CD14-positive monocyte (primary cell): ENCODE data around the gene PDE4D. TPM values are rescaled to one million over a fixed set of nuclear protein-coding genes. Genes with fewer than 3 reads are reported as not detected.

Experiments used
- DNase-seq, 3 donors: peaks; one replicate each; pipeline ENCODE4 v3.0.0-alpha.2; 2011 to 2022
- H2AFZ ChIP-seq: 2 replicates; pipeline ENCODE4 v1.6.0; 2012; ENCODE audit warnings: mild to moderate bottlenecking, low read depth, low read length, inconsistent platforms; ENCODE audit not compliant: insufficient read depth, poor library complexity, severe bottlenecking
- H3K27ac ChIP-seq, 2 donors: 1 replicate in 1 of 2; 2 replicates in 1 of 2; pipeline ENCODE4 v1.5.1; 2012 to 2013; ENCODE audit warnings: low read length in 2 of 2, control low read depth in 1 of 2, inconsistent platforms in 1 of 2, low read depth in 1 of 2, mild to moderate bottlenecking in 1 of 2
- H3K27me3 ChIP-seq, 2 donors: one replicate each; pipeline versions ENCODE4 v1.6.0 to v1.6.1; 2011 to 2013; ENCODE audit warnings: low read length in 2 of 2; ENCODE audit not compliant: control insufficient read depth in 2 of 2, insufficient read depth in 2 of 2
- H3K36me3 ChIP-seq, 2 donors: replicated peaks in 1 of 2; 1 replicate in 1 of 2; 2 replicates in 1 of 2; pipeline versions ENCODE4 v1.5.1 to v1.6.1; 2012 to 2013; ENCODE audit warnings: low read length in 2 of 2, control low read depth in 1 of 2, inconsistent platforms in 1 of 2, mild to moderate bottlenecking in 1 of 2; ENCODE audit not compliant: insufficient read depth in 2 of 2, control insufficient read depth in 1 of 2
- H3K4me1 ChIP-seq, 2 donors: 1 replicate in 1 of 2; 2 replicates in 1 of 2; pipeline versions ENCODE4 v1.5.1 to v1.6.1; 2012 to 2013; ENCODE audit warnings: low read length in 2 of 2, control low read depth in 1 of 2, inconsistent platforms in 1 of 2, mild to moderate bottlenecking in 1 of 2, moderate library complexity in 1 of 2; ENCODE audit not compliant: insufficient read depth in 2 of 2, control insufficient read depth in 1 of 2
- H3K4me2 ChIP-seq: replicated peaks from 2 replicates; pipeline ENCODE3; 2012; ENCODE audit warnings: low read length, moderate library complexity, mild to moderate bottlenecking; ENCODE audit not compliant: poor library complexity, severe bottlenecking; ENCODE audit errors: extremely low read depth
- H3K4me3 ChIP-seq, 3 experiments: fragments of 200-600 bp in 1 of 3; sonication (generic) in 1 of 3; replicated peaks in 1 of 3; 1 replicate in 2 of 3; 2 replicates in 1 of 3; pipeline ENCODE4 v1.5.1; 2011 to 2013; ENCODE audit warnings: low read length in 3 of 3, mild to moderate bottlenecking in 3 of 3, control low read depth in 2 of 3, low read depth in 2 of 3, inconsistent platforms in 1 of 3, moderate library complexity in 1 of 3
- H3K79me2 ChIP-seq: 2 replicates; pipeline ENCODE4 v1.6.0; 2012; ENCODE audit warnings: mild to moderate bottlenecking, control low read depth, inconsistent platforms, low read length, moderate library complexity; ENCODE audit not compliant: insufficient read depth
- H3K9ac ChIP-seq: 2 replicates; pipeline ENCODE4 v1.6.0; 2017; ENCODE audit warnings: low read length, mild to moderate bottlenecking; ENCODE audit not compliant: insufficient read depth, poor library complexity, severe bottlenecking
- H3K9me3 ChIP-seq, 2 donors: replicated peaks in 1 of 2; 1 replicate in 1 of 2; 2 replicates in 1 of 2; pipeline versions ENCODE4 v1.5.1 to v1.6.1; 2012 to 2013; ENCODE audit warnings: low read length in 2 of 2, control low read depth in 1 of 2; ENCODE audit not compliant: control insufficient read depth in 1 of 2, insufficient read depth in 1 of 2
- H4K20me1 ChIP-seq: 2 replicates; pipeline ENCODE4 v1.6.0; 2012; ENCODE audit warnings: mild to moderate bottlenecking, low read length, control low read depth, moderate library complexity; ENCODE audit not compliant: insufficient read depth
- H3K27ac Mint-ChIP-seq, 7 donors: one replicate each; pipeline ENCODE4 v1.8.0; 2020; ENCODE audit warnings: mild to moderate bottlenecking in 7 of 7, mixed read lengths in 7 of 7, moderate library complexity in 6 of 7, inconsistent platforms in 2 of 7
- H3K27me3 Mint-ChIP-seq, 3 donors: one replicate each; pipeline ENCODE4 v1.8.0; 2021 to 2022; ENCODE audit warnings: low read depth in 3 of 3, mild to moderate bottlenecking in 3 of 3, mixed read lengths in 3 of 3, moderate library complexity in 3 of 3, inconsistent platforms in 1 of 3
- H3K36me3 Mint-ChIP-seq, 2 donors: one replicate each; pipeline ENCODE4 v1.8.0; 2020; ENCODE audit warnings: mixed read lengths in 2 of 2, inconsistent platforms in 1 of 2, mild to moderate bottlenecking in 1 of 2
- H3K4me1 Mint-ChIP-seq: one replicate; pipeline ENCODE4 v1.8.0; 2020; ENCODE audit warnings: mild to moderate bottlenecking, mixed read lengths
- H3K4me3 Mint-ChIP-seq, 2 donors: one replicate each; pipeline ENCODE4 v1.8.0; 2020; ENCODE audit warnings: mild to moderate bottlenecking in 2 of 2, mixed read lengths in 2 of 2, moderate library complexity in 1 of 2
- H3K9me3 Mint-ChIP-seq, 7 donors: one replicate each; pipeline ENCODE4 v1.8.0; 2020 to 2022; ENCODE audit warnings: mixed read lengths in 7 of 7, mild to moderate bottlenecking in 6 of 7, moderate library complexity in 6 of 7, inconsistent platforms in 2 of 7
- WGBS: methylation state at CpG from one replicate; pipeline ENCODE4 v1.1.5; 2013; ENCODE audit warnings: missing lambda C conversion rate; ENCODE audit not compliant: insufficient coverage; 5-methylcytosine and 5-hydroxymethylcytosine counted together
- intact Hi-C, 2 donors: fragments of 100-400 bp; cut with micrococcal nuclease; formaldehyde crosslinking; loops; one replicate each; pipeline versions ENCODE4 v1.15.0 to v1.15.1; 2023
- polyA plus RNA-seq, 3 donors: library from polyadenylated mRNA; depleted of rRNA in 1 of 3; unstranded in 2 of 3; stranded (reverse) in 1 of 3; fragments of 300-500 nt in 2 of 3; fragments of >200 nt in 1 of 3; fragmentation: Illumina TruSeq in 2 of 3; gene quantifications; 1 replicate in 2 of 3; 2 replicates in 1 of 3; pipeline ENCODE4 v1.2.3, GENCODE V29; 2012 to 2021
- TF ChIP-seq, protein P1 (sequence below): fragments of 200-600 bp; IDR thresholded peaks from one replicate; pipeline ENCODE4 v1.8.0; 2022; ENCODE audit warnings: antibody characterized with exemption, mild to moderate bottlenecking

PDE4D gene
- polyA plus RNA-seq, 3 donors, result 1.9 to 3.4 (median 2.8) TPM

DNA sequence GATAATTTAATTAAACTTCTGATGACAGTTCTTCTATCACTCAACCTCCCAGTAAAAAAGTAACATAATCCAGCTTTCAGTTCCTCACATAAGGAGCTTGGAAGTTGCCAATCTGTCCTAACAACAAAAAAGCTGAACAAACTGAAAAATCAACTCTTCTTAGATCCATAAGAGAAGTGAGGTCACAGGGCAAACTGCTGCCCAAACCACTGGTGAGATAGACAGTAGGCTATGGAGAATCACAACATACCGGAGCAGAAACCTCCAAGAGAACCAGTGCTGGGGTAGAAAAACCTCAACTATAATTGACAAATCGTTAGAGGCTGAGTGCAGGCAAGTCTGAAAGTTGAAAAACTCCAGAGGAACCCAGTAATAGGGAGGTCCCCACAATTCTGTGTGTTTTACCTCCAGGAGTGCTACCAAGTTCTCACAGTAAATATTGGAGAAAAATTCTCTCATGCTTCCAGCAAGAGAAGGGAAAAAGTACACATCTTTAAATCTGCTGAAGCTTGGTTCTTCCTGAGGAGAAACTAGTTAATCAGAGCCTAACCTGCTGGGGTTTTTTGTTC lies 300.0 kb downstream of the PDE4D start:
- peaks cover 6 to 10% of the 10 kb centered on the region in 2 donors for H3K4me1 ChIP-seq
- no peaks in the 10 kb centered on the region for H3K36me3 ChIP-seq
- 100% methylated on average over 1 of the region's 2 CpGs for WGBS
- no peak for DNase-seq
- no peaks in the 10 kb centered on the region for H3K9me3 Mint-ChIP-seq
- no peaks in the 10 kb centered on the region for H3K27me3 ChIP-seq
- H3K36me3 Mint-ChIP-seq, result peaks cover 0 to 3% of the 10 kb centered on the region in 2 donors
- no peak overlapping the region for H3K4me2 ChIP-seq
- H3K4me1 Mint-ChIP-seq, result peaks cover 16% of the 10 kb centered on the region
- no peak overlapping the region for H3K27ac Mint-ChIP-seq
- TF ChIP-seq, protein P1, sequence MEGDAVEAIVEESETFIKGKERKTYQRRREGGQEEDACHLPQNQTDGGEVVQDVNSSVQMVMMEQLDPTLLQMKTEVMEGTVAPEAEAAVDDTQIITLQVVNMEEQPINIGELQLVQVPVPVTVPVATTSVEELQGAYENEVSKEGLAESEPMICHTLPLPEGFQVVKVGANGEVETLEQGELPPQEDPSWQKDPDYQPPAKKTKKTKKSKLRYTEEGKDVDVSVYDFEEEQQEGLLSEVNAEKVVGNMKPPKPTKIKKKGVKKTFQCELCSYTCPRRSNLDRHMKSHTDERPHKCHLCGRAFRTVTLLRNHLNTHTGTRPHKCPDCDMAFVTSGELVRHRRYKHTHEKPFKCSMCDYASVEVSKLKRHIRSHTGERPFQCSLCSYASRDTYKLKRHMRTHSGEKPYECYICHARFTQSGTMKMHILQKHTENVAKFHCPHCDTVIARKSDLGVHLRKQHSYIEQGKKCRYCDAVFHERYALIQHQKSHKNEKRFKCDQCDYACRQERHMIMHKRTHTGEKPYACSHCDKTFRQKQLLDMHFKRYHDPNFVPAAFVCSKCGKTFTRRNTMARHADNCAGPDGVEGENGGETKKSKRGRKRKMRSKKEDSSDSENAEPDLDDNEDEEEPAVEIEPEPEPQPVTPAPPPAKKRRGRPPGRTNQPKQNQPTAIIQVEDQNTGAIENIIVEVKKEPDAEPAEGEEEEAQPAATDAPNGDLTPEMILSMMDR, result no peak
- no peaks in the 10 kb centered on the region for H3K9me3 ChIP-seq
- H3K9ac ChIP-seq, result no peak overlapping the region
- no peaks in the 10 kb centered on the region for H3K27me3 Mint-ChIP-seq
- no peak overlapping the region for H3K4me3 Mint-ChIP-seq
- no peak overlapping the region for H2AFZ ChIP-seq
- H3K79me2 ChIP-seq, result no peaks in the 10 kb centered on the region
- intact Hi-C loops, result no loop called here
- H4K20me1 ChIP-seq, result no peaks in the 10 kb centered on the region
- H3K4me3 ChIP-seq, result no peak overlapping the region
- no peak overlapping the region for H3K27ac ChIP-seq

DNA sequence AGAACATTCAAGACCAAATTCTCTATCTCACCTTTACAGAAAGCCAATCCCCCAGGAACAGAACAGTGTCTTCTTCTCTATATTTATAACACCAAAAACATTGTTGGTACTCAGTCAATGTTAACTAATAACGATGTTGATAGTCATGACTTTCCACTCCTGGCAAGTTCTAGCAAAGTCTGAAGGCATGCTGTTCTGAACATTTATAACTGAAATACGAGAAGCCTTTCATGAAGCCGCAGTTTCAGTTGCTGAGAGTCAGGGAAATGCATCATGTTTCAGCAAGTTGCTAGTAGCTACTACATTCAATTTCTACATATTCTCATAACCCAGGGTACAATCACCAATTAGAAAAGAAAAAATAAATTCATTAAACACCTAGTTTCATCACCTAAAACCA lies 301.4 kb downstream of the PDE4D start:
- TF ChIP-seq, protein P1, result no peak
- Histone ChIP-seq H3K27me3 (no peaks in the 10 kb centered on the region), H3K36me3 (no peaks in the 10 kb centered on the region), H3K9me3 (no peaks in the 10 kb centered on the region), H3K9ac (no peak overlapping the region), H4K20me1 (no peaks in the 10 kb centered on the region), H2AFZ (no peak overlapping the region), H3K27ac (no peak overlapping the region), H3K79me2 (no peaks in the 10 kb centered on the region), H3K4me2 (no peak overlapping the region), H3K4me3 (no peak overlapping the region), H3K4me1 (peaks cover 3 to 4% of the 10 kb centered on the region in 2 donors)
- intact Hi-C loops, result no loop called here
- H3K4me1 Mint-ChIP-seq, result peaks cover 14% of the 10 kb centered on the region
- WGBS, result 100% methylated on average over 1 of the region's 3 CpGs
- H3K27me3 Mint-ChIP-seq, result peaks cover 0 to 3% (median 0%) of the 10 kb centered on the region in 3 donors
- H3K4me3 Mint-ChIP-seq, result no peak overlapping the region
- H3K36me3 Mint-ChIP-seq, result peaks cover 0 to 3% of the 10 kb centered on the region in 2 donors
- H3K27ac Mint-ChIP-seq, result no peak overlapping the region
- DNase-seq, result no peak
- H3K9me3 Mint-ChIP-seq, result no peaks in the 10 kb centered on the region
